Stimulated activated CD8-positive, alpha-beta memory T cell treated with anti-CD3 and anti-CD28 coated beads, Interleukin-15, amount 100 ng/mL, for 4 hours (primary cell): ENCODE data around the gene CHST11.
"Not testable (repeated sequence)": the region's sequence is repeated elsewhere in the genome, so short reads cannot be mapped to it uniquely, and the experiment has no call there.

Experiments used
- DNase-seq, 2 donors: peaks; one replicate each; pipeline ENCODE4 v3.0.0-alpha.2; 2020; ENCODE audit warnings: low read depth in 2 of 2

CHST11 gene

DNA sequence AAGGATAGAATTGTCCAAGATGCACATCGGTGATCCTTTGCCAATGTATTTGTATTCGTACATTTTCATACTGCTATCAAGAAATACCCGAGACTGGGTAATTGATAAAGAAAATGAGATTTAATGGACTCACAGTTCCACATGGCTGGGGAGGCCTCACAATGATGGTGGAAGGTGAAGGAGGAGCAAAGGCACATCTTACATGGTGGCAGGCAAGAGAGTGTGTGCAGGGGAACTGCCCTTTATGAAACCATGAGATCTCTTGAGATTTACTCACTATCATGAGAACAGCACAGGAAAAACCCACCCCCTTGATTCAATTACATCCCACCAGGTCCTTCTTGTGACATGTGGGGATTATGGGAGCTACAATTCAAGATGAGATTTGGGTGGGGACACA is 107.9 kb downstream of the CHST11 start:
- not testable (repeated sequence) for DNase-seq

DNA sequence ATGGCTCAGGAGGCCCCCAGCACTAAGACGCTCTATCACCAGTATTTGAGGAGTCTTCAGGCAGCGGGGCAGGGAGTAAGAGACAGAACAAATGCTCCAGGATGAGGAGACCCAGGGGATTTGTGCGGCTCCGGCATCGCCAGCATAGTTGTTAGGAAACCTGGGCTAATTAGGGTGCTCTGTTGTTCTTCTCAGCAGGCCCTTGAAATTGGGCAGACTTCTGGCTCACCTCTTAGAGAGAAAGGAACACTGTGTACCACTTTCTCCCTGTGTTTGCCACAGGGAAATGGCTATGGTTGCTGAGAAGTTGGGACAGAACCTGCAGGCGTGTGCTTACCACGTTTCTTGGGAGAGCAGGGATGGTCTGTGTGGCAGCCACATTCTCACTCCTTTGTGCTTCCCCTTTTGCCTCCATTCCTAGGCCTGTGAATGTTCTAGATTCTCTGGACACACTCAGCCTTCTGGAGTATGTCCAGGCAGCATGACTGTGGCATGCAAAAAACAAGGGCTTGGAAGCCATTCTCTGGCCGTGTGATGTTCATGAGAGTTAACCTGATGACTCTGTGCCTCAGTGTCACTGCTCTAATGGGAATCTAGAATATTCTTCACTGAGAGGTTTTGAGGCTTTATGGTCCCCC is 109.0 kb downstream of the CHST11 start:
- no peak for DNase-seq

DNA sequence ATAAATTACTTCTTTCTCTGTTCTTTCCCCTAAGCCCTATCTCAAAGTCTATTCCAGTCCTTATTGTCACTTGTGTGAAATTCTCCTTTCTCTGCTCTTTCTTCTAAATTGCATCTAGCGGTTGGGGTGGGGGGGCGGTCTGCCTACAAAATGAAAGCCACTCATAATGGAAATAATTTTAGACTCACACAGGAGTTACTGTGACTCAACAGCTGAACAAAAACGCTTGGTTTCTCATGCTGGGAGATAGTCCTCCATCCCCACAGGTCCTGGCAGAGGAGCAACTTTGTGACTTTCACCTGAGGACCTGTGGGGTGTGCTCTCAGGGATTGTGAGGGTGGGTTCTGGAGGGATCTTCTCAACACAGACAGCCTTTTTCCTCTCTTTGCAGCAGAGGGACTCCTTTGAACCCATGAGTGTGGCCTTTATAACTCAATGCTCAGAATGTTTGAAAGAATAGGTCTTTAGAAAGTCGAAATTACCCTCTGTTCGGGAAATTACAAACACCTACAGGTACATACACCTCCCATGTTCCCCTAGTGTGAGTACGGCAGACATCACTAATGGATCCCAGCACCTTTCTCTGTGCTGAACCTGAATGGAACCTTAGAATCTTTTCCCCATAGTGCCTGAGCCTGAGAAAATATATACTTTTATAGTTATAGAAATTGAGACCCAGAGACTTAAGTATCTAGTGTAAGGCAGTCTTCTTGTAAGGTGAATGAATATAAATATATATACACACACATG is 109.7 kb downstream of the CHST11 start:
- DNase-seq, result no peak

DNA sequence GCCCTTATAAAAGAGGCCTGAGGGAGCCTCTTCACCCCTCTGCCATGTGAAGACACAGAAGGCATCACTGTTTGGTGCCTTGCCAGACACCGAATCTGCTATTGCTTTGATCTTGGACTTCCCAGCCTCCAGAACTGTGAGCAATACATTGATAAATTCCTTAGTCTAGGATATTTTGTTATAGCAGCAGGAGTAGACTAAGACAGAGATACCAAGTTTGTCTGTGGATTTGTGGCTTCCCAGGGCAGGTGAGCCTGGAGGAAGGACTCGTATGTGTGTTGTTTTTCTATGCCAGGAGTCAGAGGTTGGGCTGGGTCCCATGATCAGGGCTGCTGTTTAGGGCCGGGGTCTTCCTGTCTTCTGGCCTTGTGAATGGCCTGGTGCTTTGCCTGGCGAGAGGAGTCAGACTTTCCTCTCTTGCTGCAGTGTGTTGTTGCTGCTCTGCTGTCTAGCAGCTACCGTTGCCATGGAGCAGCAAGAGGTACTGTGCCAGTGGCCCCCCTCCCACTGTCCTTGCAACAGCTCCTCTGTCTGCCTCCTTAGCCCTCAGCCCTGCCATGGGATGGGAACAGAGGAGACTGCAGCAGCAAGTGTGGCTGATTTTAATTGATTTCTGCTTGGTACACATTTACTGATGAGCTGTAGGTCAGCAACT is 111.2 kb downstream of the CHST11 start:
- DNase-seq, result no peak

DNA sequence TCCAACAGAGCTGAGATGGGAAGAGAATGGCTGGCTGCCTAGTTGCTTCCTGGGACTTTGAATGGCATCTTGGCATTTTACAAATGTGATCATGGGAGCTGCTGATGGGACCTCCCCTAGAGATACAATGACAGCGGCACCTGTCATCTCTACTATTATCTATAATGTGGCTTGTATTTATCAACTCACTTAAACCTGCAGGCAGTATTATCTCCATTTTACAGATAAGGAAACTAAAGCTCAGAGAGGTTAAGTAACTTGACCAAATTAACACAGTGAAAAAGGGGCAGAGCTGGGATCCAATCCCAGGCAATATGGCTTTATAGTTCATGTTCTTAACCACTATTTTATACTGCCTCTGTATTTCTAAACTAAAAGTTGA is 111.7 kb downstream of the CHST11 start:
- DNase-seq, result no peak

DNA sequence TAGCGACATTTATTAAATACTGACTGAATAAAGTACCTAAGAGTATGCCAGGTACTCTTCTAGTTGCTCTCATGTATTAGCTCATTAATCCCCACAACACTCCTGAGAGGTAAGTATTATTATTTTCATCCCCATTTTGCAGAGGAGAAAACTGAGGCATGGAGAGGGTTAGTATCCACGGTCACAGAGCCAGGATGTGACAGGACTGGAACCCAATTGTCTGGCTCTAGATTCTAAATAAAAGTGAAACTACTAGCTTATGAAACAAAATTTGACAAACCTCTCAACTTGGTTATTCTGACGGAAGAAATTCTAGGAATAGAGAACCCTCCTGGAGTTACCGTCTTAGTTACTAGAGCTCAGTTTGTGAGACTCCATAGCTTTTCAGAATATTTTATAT is 112.2 kb downstream of the CHST11 start:
- no peak for DNase-seq

DNA sequence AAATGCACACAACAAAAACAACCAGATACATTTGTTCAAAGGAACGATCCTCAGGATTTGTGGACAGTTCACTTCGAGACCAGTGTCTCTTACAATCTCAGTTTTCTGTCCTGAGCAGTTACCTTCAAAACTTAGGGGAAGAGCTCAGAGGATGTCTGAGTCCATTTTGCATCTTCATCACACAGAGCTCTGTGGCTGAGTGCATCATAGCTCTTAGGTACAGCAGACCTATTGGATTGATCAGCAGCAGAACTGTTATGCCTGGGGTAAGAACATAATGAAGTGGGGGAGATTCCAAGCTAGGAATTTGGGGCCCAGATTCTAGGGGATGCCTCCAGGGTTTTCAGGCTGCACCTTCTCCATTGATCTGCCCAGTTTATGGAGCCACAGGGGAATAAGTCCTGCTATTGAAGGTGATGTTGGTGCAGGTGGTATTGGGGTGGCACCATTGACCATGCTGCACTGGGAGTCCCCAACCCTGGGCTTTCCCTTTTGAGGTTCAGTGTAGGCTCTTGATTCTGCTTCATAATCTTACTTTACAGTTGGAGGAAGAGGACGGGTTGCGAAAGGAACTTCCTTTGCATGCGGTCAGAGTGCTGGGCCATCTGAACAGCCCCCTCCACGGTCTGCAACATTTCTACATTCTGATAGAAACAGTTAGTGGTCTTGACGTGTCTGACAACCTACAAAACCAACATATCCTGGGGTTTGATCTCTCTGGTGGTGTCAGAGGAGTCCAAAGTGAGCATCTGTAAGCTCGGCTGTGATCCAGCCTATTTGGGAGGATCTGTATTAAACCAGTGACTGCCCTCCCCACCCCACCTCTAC is 112.8 kb downstream of the CHST11 start:
- DNase-seq, result peak; percentile 22 to 29

DNA sequence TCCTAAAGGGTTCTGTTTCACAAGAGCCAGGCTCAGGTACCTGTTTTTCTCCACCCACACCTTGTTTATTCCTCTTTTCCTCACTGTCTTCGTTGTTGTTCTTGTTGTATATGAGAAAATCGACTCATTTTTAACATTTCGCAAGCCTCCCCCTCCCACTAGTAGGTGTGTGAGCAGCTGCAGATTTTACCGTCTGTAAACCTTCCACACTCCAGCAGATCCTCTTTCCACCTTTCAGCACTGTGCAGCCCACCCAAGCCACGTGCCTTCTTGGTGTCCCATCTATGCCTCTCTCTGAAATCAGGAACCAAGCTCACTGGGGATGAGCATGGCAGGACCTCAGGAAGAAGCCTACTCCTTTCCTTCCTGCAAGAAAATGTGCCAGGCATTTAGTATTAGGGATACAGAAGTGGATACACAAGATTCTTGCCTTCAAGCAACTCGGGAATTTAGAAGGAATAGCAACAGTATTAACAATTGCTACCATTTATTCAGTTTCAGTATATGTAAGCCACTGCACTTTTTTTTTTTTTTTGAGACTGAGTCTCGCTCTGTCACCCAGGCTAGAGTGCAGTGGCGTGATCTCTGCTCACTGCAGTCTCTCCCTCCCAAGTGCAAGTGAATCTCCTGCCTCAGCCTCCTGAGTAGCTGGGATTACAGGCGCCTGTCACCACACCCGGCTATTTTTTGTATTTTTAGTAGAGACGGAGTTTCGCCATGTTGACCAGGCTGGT is 113.6 kb downstream of the CHST11 start:
- DNase-seq, result no peak

DNA sequence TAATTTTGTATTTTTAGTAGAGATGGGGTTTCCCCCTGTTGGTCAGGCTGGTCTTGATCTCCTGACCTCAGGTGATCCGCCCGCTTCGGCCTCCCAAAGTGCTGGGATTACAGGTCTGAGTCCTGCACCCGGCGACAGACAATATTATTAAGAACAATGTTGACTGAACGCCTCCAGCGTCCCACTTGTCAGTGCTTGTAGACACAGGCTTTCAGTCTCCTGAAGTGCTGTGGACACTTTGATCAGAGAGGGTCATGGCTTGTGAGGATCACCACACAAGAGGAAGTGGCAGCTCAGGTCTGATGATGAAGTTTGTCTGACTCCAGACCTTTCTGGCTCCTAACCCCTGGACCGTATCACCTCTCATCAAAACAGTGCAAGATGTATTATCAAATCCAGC is 114.6 kb downstream of the CHST11 start:
- DNase-seq, result no peak

DNA sequence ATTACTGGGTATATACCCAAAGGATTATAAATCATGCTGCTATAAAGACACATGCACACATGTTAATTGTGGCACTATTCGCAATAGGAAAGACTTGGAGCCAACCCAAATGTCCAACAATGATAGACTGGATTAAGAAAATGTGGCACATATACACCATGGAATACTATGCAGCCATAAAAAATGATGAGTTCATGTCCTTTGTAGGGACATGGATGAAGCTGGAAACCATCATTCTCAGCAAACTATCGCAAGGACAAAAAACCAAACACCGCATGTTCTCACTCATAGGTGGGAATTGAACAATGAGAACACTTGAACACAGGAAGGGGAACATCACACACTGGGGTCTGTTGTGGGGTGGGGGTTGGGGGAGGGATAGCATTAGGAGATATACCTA is 117.6 kb downstream of the CHST11 start:
- DNase-seq, result not testable (repeated sequence)

DNA sequence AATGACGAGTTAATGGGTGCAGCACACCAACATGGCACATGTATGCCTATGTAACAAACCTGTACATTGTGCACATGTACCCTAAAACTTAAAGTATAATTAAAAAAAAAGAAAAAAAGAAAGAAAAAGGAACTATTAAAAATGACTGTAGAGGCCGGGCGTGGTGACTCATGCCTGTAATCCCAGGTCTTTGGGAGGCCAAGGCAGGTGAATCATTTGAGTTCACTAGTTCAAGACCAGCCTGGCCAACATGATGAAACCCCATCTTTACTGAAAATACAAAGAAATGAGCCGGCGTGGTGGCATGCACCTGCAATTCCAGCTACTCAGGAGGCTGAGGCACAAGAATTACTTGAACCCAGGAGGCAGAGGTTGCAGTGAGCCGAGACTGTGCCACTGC is 118.0 kb downstream of the CHST11 start:
- not testable (repeated sequence) for DNase-seq

DNA sequence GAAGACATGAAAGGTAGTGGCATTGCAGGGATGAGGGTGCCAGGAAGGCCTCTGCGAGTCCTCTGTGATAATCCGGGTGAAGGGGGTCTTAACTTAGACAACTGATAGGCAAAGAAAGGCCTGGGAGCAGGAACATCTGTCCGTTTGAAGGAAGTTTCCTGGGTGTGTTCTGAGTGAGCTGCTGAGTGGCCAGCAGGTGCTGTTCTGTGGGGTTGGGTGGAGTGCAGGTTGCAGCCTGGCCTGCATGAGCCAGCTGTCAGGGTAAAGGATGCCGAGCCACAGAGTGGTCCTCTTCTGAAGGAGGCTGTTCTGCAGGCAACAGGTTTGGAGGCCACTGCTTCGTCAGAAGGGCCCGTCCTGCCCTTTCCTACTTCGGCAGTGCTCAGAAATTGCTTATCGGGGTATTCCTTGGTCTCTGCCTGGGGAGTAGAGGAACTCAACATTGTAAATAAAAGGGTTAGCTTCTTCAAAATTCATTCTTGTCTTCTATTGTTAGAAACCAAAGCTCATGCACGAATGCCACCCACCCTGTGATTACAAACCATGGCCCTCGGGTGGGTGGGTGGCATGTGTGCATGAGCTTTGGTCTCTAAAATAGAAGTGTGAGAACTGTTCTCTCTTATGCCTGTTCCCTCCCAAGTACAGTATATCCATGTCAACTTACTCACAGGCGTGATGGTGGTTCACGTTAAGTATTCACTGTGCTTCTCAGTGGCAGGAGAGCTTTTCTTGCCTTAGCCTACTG is 118.9 kb downstream of the CHST11 start:
- no peak for DNase-seq

DNA sequence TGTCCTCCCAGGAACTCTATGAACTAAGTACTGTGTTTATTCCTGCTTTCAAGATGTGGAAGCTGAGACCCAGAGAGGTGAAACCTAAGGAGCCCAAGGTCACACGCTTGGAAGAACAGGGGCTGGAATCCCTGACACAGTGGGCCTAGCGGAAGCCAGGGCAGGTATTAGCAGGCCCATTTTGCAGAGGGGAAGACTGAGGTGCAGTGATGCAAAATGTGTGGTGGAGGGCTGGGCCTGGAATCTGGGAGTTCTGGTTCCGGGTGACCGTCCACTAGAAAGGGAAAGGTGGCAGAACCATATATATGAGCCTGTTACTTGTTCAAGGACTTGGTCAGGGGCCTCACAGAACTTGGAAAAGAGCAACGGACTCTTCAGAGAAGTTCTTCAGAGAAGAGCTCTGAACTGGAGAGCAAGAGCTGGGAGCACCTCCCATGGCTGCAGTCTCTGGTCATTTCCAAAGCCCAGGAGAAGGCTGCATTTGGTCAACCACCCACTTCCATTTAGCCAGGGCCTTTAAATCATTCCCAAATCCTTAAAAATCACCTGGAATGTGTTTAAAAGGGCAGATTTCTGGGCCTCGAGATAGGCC is 119.5 kb downstream of the CHST11 start:
- no peak for DNase-seq

DNA sequence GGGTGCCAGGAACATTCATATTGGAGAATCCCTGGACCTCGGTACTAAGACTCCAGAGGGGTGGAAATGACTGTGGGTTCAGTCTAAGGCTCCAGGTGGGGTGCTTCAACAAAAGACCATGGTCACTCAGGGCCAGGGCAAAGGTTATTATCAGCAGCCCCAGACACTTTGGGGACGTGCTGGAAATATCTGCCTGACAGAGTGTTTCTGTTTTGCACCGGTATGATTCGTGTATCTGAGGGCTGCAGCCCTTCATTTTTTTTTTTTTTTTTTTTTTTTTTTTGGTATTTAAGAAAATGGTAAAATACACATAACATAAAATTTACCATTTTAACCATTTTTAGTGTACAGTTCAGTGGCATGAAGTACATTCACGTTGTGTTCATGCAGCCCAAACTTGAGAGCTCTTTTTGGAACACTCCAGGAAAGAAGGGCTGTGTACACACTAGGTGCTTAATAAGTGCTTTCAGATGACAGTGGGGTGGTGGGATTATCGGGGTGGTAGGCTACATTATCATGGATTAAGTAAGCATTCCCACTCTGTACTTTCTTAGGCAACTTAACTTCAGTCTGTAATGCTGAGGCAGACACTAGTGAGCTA is 120.3 kb downstream of the CHST11 start:
- DNase-seq, result no peak

DNA sequence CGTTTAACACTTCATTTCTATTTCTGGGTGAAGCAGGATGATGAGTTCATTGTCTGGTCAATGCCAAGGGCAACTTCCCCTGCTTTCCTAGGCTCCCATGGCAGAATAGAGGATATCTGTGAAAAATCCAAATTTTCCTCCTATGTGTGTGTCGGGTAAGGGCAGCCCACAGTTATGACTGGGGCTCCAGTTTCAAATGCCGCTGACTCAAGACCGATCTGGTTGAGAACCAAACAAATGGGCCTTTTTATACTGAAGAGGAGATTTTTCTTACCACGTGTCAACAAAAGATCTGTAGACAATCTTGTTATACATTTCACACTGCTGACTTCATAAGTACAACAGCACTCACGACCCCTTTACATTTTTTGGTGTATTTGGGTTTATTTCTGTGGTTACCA is 120.8 kb downstream of the CHST11 start:
- no peak for DNase-seq

DNA sequence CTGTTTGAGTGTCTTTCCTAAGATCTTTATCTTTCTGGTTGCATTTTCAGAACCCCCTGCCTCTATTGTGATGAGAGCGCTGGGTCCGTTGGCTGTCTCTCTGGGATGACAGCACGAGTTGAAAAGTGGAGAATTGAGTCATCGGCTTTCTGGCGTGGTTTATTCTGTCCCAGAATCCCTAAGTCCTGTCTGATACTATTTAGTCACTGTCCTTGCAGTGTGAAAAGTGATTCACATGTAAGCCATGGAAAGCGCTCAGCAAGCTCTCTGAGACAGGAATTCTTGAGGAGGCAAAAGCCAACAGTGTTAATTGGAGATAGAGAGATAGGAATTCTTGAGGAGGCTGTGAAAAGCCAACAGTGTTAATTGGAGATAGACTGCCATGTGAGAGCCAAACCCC is 121.7 kb downstream of the CHST11 start:
- no peak for DNase-seq

DNA sequence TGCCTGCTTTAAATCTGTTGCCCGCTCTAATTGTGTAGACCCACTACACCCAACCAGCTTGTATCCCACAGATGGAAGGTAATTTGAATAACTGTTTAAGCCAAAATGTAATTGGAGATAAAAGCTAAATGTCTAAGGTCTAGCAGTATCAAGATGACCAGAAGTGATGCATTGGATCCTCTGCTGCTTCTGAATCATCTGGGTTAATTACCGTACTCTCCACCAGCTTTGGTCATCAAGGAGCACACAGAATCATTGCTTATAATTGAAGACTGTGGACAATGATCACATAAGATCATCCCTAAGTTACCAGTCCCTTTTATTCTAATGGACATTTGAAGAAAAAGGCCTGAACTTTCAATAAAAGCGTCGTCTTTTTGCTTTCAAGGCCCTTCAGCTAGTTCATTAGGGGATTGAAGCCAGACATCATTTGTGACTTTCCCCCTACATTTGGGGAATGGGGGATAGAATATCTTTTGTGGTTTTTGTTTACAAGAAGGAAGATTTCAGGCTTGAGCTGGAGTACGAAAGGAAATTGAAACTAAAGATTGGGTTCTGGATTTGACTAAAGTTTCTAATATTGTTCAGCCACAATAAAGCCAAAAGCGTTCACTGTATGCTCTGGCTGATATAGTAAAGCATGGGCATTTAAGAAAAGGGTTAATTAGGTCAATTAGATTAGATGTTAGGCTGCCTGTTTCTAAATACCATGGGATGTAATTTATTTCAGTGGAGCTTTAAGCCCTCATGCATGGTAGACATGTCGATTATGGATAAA is 123.2 kb downstream of the CHST11 start:
- DNase-seq, result no peak

DNA sequence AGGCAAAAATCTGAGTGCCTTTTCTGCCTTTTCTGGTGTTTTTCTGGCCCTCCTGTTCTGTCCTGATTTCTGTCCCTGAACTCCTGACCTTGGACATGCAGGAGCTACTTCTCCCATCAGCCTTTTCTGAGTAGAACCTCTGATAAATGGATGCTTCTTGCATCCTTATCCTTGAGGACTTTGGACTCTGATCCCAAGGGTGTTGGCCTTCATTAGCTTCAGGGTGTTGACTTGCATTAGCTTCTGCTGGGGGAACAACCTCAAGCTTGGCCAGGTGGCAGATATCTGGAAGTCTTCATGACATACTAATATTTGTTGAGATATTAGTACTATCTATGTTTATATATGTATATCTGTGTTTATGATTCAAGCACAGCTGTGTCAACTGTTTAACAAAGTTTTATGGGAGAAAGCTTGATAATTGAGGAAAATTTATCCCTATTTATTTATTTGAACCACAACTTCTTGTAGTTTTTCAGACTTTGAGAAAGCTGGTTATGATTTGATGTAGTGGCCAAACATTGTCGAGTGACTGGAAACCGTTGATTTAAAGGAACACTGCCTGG is 124.3 kb downstream of the CHST11 start:
- DNase-seq, result no peak

DNA sequence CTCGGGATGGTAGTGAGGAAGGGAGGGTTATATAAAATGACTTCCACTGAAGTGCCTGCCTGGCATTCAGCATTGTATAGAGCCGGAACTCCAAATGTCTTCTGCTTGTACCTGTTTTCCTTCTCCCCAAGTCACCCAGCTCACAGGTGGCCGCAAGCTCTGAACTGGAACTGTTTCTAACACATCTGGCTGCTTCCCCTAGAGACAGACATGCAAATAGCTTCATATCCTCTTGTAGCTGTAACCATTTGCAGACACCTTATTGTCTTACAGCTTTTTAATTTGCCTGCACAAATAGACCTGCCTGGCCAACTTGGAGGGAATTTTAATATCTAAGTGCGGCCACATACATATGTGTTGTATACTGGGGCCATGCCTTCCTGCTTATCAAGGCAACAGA is 126.0 kb downstream of the CHST11 start:
- no peak for DNase-seq
